IPS DF 6.9 (cell line): ENCODE data around the gene TENM4.

Source experiments
- DNase-seq: peaks from one replicate; pipeline ENCODE4 v3.0.0-alpha.2; 2013; ENCODE audit warnings: low read depth, low spot score
- H3K27ac ChIP-seq: one replicate; pipeline ENCODE4 v1.5.1; 2013; ENCODE audit warnings: low read length, control low read depth
- H3K27me3 ChIP-seq: 2 replicates; pipeline ENCODE4 v1.6.1; 2013; ENCODE audit warnings: mild to moderate bottlenecking, low read length; ENCODE audit not compliant: control insufficient read depth, insufficient read depth
- H3K36me3 ChIP-seq: 2 replicates; pipeline ENCODE4 v1.6.1; 2013; ENCODE audit warnings: low read length; ENCODE audit not compliant: control insufficient read depth, insufficient read depth
- H3K4me1 ChIP-seq: 2 replicates; pipeline ENCODE4 v1.6.1; 2013; ENCODE audit warnings: low read length; ENCODE audit not compliant: control insufficient read depth, insufficient read depth
- H3K4me3 ChIP-seq: 2 replicates; pipeline ENCODE4 v1.5.1; 2013; ENCODE audit warnings: mild to moderate bottlenecking, low read length
- H3K9me3 ChIP-seq: 2 replicates; pipeline ENCODE4 v1.6.1; 2013; ENCODE audit warnings: low read length, inconsistent platforms; ENCODE audit not compliant: control insufficient read depth, insufficient read depth
- WGBS: extraction: QIAGEN DNeasy Blood & Tissue Kit; methylation state at CpG from one replicate; pipeline ENCODE4 v1.1.7; 2013; ENCODE audit warnings: mixed read lengths, missing lambda C conversion rate; ENCODE audit not compliant: insufficient read length, insufficient coverage; 5-methylcytosine and 5-hydroxymethylcytosine counted together

TENM4 gene

GRCh38 chr11:79150966-79151365, 289.9 kb downstream of the TENM4 start:
- Histone ChIP-seq H3K36me3 (no peaks in the 10 kb centered on the region), H3K27ac (no peak overlapping the region), H3K4me3 (no peak overlapping the region), H3K27me3 (no peaks in the 10 kb centered on the region), H3K4me1 (no peaks in the 10 kb centered on the region), H3K9me3 (no peaks in the 10 kb centered on the region)
- no peak for DNase-seq
- no CpG with 5 or more reads among the region's 3 CpGs for WGBS

DNA sequence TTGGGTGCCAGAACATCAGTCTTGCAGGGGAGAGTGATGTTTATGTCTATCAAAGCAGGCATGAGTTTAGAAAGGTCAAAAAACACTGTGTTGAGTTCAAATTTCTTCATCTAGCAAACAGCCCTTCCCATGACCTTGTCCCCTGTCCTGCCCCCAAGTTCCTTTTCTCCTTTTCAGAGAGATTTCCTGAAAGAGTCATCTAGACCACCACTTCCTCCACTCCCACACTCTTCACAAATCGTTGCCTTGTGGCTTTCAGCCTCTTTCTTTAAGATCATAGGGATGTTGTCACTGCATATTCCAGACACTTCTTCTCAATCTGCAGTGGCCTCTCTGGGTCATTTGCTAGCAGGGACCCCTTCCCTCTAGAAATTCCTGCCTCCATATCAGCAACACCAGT, 290.5 kb downstream of the TENM4 start:
- no peaks in the 10 kb centered on the region for H3K36me3 ChIP-seq
- no peak overlapping the region for H3K4me3 ChIP-seq
- H3K27ac ChIP-seq, result no peak overlapping the region
- no CpG with 5 or more reads among the region's 1 CpG for WGBS
- no peaks in the 10 kb centered on the region for H3K4me1 ChIP-seq
- H3K9me3 ChIP-seq, result no peaks in the 10 kb centered on the region
- no peak for DNase-seq
- no peaks in the 10 kb centered on the region for H3K27me3 ChIP-seq

DNA sequence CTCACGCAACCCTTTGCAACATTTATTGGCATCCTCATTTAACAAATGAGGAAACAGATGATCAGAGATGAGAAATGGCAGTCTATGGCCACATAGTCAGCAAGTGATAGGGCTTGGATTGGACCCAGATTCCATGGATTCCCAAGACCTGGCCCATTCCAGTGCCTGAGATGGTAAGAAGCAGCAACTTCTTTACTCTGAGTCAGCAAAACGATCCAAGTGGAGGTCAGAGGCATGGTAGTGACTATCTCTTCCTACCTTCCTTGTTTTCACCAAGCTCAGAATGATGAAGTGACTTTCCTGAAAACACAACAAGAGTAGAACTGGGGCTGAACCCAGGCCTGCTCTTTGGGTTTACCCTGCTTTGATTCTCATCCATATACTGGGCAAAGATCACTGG, 293.1 kb downstream of the TENM4 start:
- Histone ChIP-seq H3K36me3 (no peaks in the 10 kb centered on the region), H3K9me3 (no peaks in the 10 kb centered on the region), H3K4me3 (no peak overlapping the region), H3K27ac (no peak overlapping the region), H3K27me3 (no peaks in the 10 kb centered on the region), H3K4me1 (no peaks in the 10 kb centered on the region)
- no CpG with 5 or more reads among the region's 2 CpGs for WGBS
- DNase-seq, result no peak

- Histone ChIP-seq H3K4me3 (no peak overlapping the region), H3K27me3 (no peaks in the 10 kb centered on the region)
- no CpG with 5 or more reads among the region's 4 CpGs for WGBS
These were observed 293.8 kb downstream of the TENM4 start for GRCh38 chr11:79147011-79147410.

GRCh38 chr11:79139900-79140299, 300.9 kb downstream of the TENM4 start:
- Histone ChIP-seq H3K4me3 (no peak overlapping the region), H3K9me3 (no peaks in the 10 kb centered on the region), H3K36me3 (no peaks in the 10 kb centered on the region), H3K27me3 (no peaks in the 10 kb centered on the region), H3K4me1 (no peaks in the 10 kb centered on the region), H3K27ac (no peak overlapping the region)
- no CpG with 5 or more reads among the region's 4 CpGs for WGBS
- DNase-seq, result no peak

More at GRCh38 chr11:79147011-79147410, 293.8 kb downstream of the TENM4 start:
- Histone ChIP-seq H3K9me3 (no peaks in the 10 kb centered on the region), H3K27ac (no peak overlapping the region), H3K36me3 (no peaks in the 10 kb centered on the region), H3K4me1 (no peaks in the 10 kb centered on the region)
- DNase-seq, result no peak

DNA sequence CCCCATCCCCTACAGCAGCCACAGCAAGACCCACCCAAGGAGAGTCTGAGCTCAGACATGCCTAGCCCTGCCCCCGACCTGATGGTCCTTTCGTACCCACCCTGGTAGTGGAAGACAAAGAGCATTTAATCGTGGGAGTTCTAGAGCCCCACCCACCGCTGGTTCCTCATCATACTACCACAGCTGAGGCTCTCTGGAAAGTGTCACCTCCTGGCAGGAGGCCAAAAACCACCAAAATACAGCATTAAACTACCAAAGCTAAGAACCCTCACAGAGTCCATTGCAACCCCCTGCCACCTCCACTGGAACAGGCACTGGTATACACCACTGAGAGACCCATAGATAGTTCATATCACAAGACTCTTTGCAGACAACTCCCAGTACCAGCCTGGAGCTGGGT, 311.1 kb downstream of the TENM4 start:
- no peak overlapping the region for H3K4me3 ChIP-seq
- H3K9me3 ChIP-seq, result no peaks in the 10 kb centered on the region; the same call in 1 of the 2 replicates
- DNase-seq, result no peak
- H3K4me1 ChIP-seq, result no peaks in the 10 kb centered on the region
- no peaks in the 10 kb centered on the region for H3K36me3 ChIP-seq
- no peak overlapping the region for H3K27ac ChIP-seq
- no CpG with 5 or more reads among the region's 4 CpGs for WGBS
- no peaks in the 10 kb centered on the region for H3K27me3 ChIP-seq

DNA sequence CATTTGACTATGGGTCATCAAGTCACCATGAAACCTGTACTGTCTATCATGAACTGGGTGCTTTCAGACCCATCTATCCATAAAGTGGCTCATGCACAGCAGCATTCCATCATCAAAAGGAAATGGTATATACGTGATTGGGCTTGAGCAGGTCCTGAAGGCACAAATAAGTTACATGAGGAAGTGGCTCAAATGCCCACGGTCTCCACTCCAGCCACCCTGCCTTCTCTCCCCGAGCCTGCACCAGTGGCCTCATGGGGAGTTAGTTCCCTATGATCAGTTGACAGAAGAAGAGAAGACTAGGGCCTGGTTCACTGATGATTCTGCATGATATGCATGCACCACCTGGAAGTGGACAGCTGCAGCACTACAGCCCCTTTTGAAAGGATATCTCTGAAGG, 312.5 kb downstream of the TENM4 start:
- no peak overlapping the region for H3K27ac ChIP-seq
- DNase-seq, result no peak
- H3K9me3 ChIP-seq, result no peaks in the 10 kb centered on the region; the same call in 1 of the 2 replicates
- no CpG with 5 or more reads among the region's 3 CpGs for WGBS
- H3K27me3 ChIP-seq, result no peaks in the 10 kb centered on the region
- H3K4me3 ChIP-seq, result no peak overlapping the region
- no peaks in the 10 kb centered on the region for H3K36me3 ChIP-seq
- H3K4me1 ChIP-seq, result no peaks in the 10 kb centered on the region

GRCh38 chr11:79122759-79123158, 318.1 kb downstream of the TENM4 start:
- WGBS, result no CpG with 5 or more reads among the region's 3 CpGs
- Histone ChIP-seq H3K36me3 (no peaks in the 10 kb centered on the region), H3K27me3 (no peaks in the 10 kb centered on the region), H3K4me1 (no peaks in the 10 kb centered on the region), H3K9me3 (no peaks in the 10 kb centered on the region; the same call in 1 of the 2 replicates), H3K4me3 (no peak overlapping the region), H3K27ac (no peak overlapping the region)
- no peak for DNase-seq

GRCh38 chr11:79121351-79121750, 319.5 kb downstream of the TENM4 start:
- WGBS, result no CpG with 5 or more reads among the region's 4 CpGs
- DNase-seq, result no peak
- no peaks in the 10 kb centered on the region for H3K4me1 ChIP-seq
- H3K4me3 ChIP-seq, result no peak overlapping the region
- H3K9me3 ChIP-seq, result no peaks in the 10 kb centered on the region; the same call in 1 of the 2 replicates
- no peaks in the 10 kb centered on the region for H3K27me3 ChIP-seq
- no peak overlapping the region for H3K27ac ChIP-seq
- H3K36me3 ChIP-seq, result no peaks in the 10 kb centered on the region

GRCh38 chr11:79119491-79120284, 321.1 kb downstream of the TENM4 start:
- WGBS, result no CpG with 5 or more reads among the region's 8 CpGs
- no peak for DNase-seq
- H3K4me3 ChIP-seq, result no peak overlapping the region
- no peak overlapping the region for H3K27ac ChIP-seq
- H3K27me3 ChIP-seq, result no peaks in the 10 kb centered on the region
- H3K4me1 ChIP-seq, result no peaks in the 10 kb centered on the region
- H3K9me3 ChIP-seq, result no peaks in the 10 kb centered on the region
- H3K36me3 ChIP-seq, result no peaks in the 10 kb centered on the region

DNA sequence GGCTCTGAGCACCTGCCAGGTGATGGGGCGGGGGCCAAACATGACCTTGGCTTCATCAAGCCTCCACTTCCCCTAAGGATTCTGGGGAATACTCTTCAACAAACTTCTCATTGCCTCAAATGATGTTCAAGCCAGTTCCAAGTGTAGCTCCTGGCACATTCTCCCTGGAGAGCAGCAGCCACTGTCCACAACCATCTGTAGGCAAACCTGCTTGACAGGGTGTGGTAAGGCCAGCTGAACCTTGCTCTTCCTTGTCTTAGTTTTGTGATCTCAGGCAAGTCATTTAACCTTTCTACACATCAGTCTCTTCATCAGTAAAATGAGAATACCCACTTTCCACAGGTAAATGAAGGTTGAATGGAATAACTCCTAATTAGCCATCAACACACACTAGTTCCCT, 323.3 kb downstream of the TENM4 start:
- H3K27ac ChIP-seq, result no peak overlapping the region
- no peaks in the 10 kb centered on the region for H3K9me3 ChIP-seq
- H3K4me3 ChIP-seq, result no peak overlapping the region
- H3K4me1 ChIP-seq, result no peaks in the 10 kb centered on the region
- no peaks in the 10 kb centered on the region for H3K27me3 ChIP-seq
- H3K36me3 ChIP-seq, result no peaks in the 10 kb centered on the region
- no CpG with 5 or more reads among the region's 1 CpG for WGBS
- no peak for DNase-seq
